Fibroblast of skin of left biceps (primary cell): ENCODE measurements around the gene TESMIN.

Experiments used
- DNase-seq, 2 experiments: peaks; one replicate each; pipeline ENCODE4 v3.0.0-alpha.2; 2013; ENCODE audit warnings: low read depth in 2 of 2

TESMIN gene

GRCh38 chr11:68761801-68762200 is 10.5 kb upstream of the TESMIN start:
- DNase-seq: no peak

GRCh38 chr11:68759991-68760390 is 8.7 kb upstream of the TESMIN start:
- no peak for DNase-seq

- DNase-seq: no peak
Observed at GRCh38 chr11:68757711-68758110, 6.4 kb upstream of the TESMIN start.

DNA sequence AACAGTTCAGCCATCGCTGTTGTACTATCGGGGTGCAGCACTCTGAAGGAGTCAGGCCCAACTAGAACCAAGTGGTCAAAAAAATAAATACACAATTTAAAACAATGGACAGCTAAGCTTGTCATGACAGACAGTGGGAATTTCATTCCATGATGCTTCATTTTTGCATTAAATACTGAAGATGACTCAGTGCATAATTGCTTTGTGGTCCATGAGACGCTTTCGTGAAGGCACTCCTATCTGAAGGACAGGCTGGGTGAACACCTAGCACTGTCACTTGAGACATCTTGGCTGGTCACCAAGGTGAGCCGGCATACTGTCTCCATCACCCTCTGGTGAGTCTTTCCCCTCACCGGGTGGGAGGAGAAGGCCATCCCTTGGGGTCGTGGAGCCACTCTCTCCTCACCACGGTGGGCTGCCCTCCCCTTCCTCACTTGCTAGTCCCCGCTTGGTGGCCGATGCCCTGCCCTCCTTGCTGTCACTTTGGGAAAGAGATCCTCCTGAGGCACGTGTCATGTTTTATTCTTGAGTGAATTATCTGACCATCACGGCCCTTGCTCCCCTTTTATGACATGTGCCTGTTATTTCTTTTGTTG is 4.9 kb upstream of the TESMIN start:
- DNase-seq: no peak

- no peak for DNase-seq
Observed at GRCh38 chr11:68753300-68753699, 2.0 kb upstream of the TESMIN start.

GRCh38 chr11:68751004-68751325 is 355 bp downstream of the TESMIN start:
- DNase-seq: no peak

GRCh38 chr11:68750195-68751003 is 921 bp downstream of the TESMIN start:
- no peak for DNase-seq

DNA sequence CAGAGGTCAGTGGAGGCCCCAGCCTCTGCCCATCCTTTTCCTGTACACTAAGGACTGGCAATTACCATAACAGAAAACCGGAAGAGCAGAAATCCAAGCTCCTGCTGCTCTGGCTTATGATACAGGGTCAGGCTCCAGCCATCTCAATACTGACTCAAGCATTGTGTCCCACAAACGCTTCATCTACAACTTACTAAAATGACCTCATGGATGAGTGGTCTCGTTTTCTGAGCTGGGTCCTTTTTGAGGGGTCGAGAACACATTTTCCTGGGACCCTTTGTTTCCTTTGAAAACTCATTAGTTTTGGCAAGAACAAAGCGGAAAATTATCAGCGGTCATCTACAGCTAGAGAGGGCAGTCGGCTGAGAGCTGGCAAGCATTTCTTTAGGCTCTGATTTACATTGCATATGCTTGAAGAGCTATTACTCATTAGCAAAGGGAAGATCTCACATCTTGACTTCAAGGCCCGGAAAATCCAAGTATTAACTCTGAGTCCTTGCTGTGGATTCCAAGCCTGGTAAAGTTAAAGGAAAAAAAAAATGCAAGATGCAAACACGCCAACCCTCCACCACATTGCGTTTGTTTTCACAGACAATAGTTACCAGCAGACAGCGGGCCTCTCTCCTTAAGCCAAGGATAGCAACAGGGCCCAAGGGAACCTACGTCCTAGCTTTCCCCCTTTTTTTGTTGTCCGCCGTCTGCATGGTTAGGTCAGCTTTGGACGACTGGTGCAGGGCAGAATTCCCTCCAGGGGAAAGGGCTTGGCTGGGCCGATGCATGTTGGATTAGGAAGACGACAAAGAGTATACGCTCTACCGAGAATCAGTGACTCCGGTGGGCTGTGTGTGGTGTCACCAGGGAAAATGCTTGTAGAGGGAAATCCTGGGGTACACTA is 1.8 kb downstream of the TESMIN start:
- no peak for DNase-seq

DNA sequence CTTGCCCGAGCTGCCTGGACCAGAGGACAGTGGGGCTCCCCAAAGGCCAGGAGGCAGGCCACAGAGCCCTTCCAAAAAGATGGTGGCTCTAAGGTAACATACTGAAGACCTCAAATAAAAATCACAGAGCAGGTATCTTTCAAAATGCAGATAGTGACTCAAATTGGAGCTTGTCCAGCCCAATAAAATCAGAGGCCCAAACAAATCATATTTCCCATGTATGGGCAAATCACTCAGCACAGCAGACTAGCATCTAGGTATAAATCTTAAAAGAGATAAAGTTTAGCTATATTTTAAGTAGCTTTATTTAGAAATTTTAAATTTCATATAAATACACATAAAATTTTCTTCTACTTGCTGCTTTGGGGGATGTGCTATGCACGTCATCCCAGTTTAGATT is 3.3 kb downstream of the TESMIN start:
- DNase-seq: no peak

GRCh38 chr11:68743539-68743938 is 7.8 kb downstream of the TESMIN start:
- DNase-seq: no peak

DNA sequence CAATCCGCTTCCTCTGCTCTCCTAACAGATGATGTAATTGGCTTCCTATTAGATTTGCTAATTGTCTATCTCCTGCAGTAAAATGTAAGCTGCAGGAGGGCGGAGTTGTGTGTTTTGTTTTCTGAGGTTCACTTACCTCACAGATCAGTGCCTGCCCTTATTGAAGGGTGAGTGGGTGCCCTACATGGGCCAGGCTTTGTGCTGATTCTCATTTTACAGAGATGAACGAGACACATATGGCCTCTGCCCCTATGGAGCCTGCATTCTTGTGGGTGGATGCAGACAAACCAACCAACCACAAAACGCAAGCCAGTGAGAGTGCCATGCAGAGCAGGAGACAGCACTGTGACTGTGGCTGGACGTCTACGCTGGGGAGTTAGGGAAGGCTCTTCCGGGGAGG is 9.9 kb downstream of the TESMIN start:
- DNase-seq: no peak

- DNase-seq: no peak
Observed at GRCh38 chr11:68735646-68736045, 15.7 kb downstream of the TESMIN start.

DNA sequence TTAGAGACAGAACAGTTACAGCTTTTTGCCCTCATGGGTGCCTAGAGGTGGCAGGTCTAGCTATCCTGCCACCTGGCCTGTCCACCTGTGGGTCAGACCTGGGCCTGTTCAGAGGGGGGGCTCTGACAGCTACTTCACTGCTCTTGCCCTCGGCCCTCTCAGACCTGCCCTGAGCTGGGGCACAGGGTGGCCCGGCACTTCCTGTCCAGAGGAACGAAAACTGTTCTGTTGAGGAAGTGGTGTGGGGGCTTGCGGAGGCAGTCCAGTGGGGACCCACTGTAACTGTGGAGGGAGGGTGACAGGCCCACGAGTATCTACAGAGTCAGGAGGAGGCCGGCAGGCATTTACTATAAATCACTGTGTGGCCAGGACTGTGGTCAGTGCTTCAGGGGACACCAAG is 16.2 kb downstream of the TESMIN start:
- DNase-seq: no peak

DNA sequence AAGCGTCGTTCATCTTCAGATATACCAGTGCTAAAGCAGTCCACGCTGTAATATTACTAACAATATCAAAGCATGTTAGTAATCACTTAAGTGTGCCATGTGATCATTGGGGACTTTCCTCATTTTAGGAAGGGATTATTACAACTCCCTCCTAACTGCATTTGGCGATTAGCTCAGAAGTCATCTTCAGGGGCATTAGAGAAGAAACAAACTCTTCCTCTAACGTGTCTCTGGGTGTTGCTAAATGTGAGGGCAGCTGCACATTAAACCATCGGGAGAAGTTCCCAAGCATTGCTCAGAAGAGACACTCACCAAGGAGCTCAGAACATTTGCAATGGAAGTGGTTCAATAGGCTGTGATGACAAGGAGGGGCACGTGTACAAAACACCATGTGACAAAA is 17.2 kb downstream of the TESMIN start:
- no peak for DNase-seq

DNA sequence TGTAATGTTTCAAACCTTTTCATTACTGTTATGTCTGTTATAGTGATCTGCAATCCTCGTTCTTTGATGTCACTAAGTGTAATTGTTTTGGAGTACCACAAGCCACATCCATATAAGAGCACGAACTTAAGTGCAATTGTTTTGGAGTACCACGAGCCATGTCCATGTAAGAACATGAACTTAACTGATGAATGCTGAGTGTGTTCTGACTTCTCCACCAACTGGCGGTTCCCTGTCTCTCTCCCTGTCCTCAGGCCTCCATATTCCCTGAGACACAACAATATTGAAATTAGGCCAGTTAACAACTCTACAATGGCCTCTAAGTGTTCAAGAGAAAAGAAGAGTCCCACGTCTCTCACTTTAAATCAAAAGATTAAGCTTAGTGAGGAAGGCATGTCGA is 23.5 kb downstream of the TESMIN start:
- no peak for DNase-seq

- DNase-seq: no peak
Observed at GRCh38 chr11:68724293-68724692, 27.0 kb downstream of the TESMIN start.

DNA sequence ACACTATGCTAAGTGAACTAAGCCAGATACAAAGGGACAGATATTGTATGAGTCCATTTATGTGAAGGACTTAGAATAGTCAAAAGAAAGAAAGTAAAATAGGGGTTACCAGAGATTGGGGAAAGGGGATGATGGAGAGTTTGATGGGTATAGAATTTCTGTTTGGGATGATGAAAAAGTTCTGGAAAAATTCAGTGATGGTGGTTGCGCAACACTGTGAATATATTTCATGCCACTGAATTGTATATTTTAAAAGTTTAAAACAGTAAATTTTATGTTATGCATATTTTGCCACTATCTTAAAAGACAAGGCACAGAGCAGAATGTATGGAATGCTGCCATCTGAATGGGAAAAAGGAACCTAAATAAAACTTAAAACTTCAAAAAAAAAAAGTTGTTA is 29.2 kb downstream of the TESMIN start:
- DNase-seq: no peak

DNA sequence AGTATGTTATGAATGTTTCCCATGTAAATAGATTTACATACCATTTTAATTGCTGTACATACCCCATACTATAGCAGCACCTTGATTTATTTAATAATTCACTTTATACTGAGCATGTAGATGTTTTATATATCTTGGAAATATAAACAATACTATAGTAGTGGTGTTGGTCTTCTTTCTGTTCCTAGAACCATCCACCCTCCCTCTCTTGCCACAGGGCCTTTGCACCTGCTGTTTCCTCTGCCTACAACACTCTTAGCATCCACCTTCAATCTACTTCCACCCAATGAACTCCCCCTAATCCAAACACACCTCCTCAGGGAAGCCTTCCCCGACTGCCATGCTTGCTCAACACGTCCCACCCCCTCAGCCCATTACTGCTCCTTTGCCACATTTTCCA is 30.2 kb downstream of the TESMIN start:
- no peak for DNase-seq

- no peak for DNase-seq
Observed at GRCh38 chr11:68715456-68716122, 35.7 kb downstream of the TESMIN start.

GRCh38 chr11:68714060-68714856 is 37.1 kb downstream of the TESMIN start:
- no peak for DNase-seq

GRCh38 chr11:68711114-68711513 is 40.2 kb downstream of the TESMIN start:
- DNase-seq: no peak
